ENCODE measurements around the gene ATXN10.

The ATXN10 gene

DNA sequence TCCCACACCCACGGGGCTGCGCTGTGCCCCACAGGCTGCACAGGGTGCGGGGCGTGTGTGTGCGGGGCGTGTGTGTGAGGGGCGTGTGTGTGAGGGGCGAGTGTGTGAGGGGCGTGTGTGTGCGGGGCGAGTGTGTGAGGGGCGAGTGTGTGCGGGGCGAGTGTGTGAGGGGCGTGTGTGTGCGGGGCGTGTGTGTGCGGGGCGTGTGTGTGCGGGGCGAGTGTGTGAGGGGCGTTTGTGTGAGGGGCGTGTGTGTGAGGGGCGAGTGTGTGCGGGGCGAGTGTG, 218.7 kb downstream of the ATXN10 start:
- H3K4me3 ChIP-seq (ENCODE audit: low read length) = no peak overlapping the region
- H3K27me3 ChIP-seq (ENCODE audit: low read depth, low read length) = no peaks in the 10 kb centered on the region
- no peaks in the 10 kb centered on the region for H3K79me2 ChIP-seq (ENCODE audit: low read length)
- H3K9me3 ChIP-seq (ENCODE audit: insufficient read depth, low read length) = no peaks in the 10 kb centered on the region
- H3K4me1 ChIP-seq (ENCODE audit: low read length) = no peaks in the 10 kb centered on the region
- H2AFZ ChIP-seq (ENCODE audit: low read depth, low read length) = no peak overlapping the region
- no peak overlapping the region for H3K27ac ChIP-seq (ENCODE audit: low read length)
- TF ChIP-seq CTCF (IDR thresholded peaks at IDR 0.05; ENCODE audit: low read depth, low read length) = no peak
- no peak for TF ChIP-seq EZH2phosphoT487 (IDR thresholded peaks at IDR 0.05; ENCODE audit: low read depth)
- H3K36me3 ChIP-seq (replicated peaks; ENCODE audit: low read depth, low read length) = no peaks in the 10 kb centered on the region
- no peaks in the 10 kb centered on the region for H4K20me1 ChIP-seq (ENCODE audit: insufficient read depth, low read length)
- H3K9ac ChIP-seq (ENCODE audit: low read length) = no peak overlapping the region
- H3K4me2 ChIP-seq (ENCODE audit: low read length) = no peak overlapping the region

DNA sequence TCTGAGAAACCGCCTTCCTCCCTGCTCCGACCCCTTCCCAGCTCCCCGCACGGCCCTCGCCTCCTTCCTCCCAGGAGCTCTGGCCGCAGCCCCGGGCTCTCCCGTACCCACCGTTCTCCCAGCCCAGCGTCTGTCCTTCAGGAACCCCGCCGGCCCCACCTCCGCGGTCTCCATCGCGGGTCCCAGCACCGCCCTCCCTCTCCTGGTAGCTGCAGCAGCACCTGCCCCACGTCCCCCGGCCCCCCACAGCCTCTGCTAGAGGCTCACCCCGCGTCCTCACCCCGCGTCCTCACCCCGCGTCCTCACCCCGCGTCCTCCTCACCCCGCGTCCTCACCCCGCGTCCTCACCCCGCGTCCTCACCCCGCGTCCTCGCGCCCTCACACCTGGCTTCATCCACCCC, 219.4 kb downstream of the ATXN10 start:
- Histone ChIP-seq H3K27me3 (ENCODE audit: low read depth, low read length) (no peaks in the 10 kb centered on the region), H3K36me3 (replicated peaks; ENCODE audit: low read depth, low read length) (no peaks in the 10 kb centered on the region), H3K4me1 (ENCODE audit: low read length) (no peaks in the 10 kb centered on the region), H3K4me2 (ENCODE audit: low read length) (no peak overlapping the region), H3K4me3 (ENCODE audit: low read length) (no peak overlapping the region), H3K9ac (ENCODE audit: low read length) (no peak overlapping the region), H2AFZ (ENCODE audit: low read depth, low read length) (no peak overlapping the region), H4K20me1 (ENCODE audit: insufficient read depth, low read length) (no peaks in the 10 kb centered on the region), H3K27ac (ENCODE audit: low read length) (no peak overlapping the region), H3K9me3 (ENCODE audit: insufficient read depth, low read length) (no peaks in the 10 kb centered on the region), H3K79me2 (ENCODE audit: low read length) (no peaks in the 10 kb centered on the region)
- no peak for TF ChIP-seq CTCF (IDR thresholded peaks at IDR 0.05; ENCODE audit: low read depth, low read length)
- no peak for TF ChIP-seq EZH2phosphoT487 (IDR thresholded peaks at IDR 0.05; ENCODE audit: low read depth)

GRCh38 chr22:45891471-45891995, 219.9 kb downstream of the ATXN10 start:
- Histone ChIP-seq H3K9ac (ENCODE audit: low read length) (no peak overlapping the region), H3K36me3 (replicated peaks; ENCODE audit: low read depth, low read length) (no peaks in the 10 kb centered on the region), H3K27ac (ENCODE audit: low read length) (no peak overlapping the region), H4K20me1 (ENCODE audit: insufficient read depth, low read length) (no peaks in the 10 kb centered on the region), H3K9me3 (ENCODE audit: insufficient read depth, low read length) (no peaks in the 10 kb centered on the region), H3K27me3 (ENCODE audit: low read depth, low read length) (no peaks in the 10 kb centered on the region), H2AFZ (ENCODE audit: low read depth, low read length) (no peak overlapping the region), H3K79me2 (ENCODE audit: low read length) (no peaks in the 10 kb centered on the region), H3K4me1 (ENCODE audit: low read length) (no peaks in the 10 kb centered on the region), H3K4me3 (ENCODE audit: low read length) (no peak overlapping the region), H3K4me2 (ENCODE audit: low read length) (no peak overlapping the region)
- TF ChIP-seq CTCF (IDR thresholded peaks at IDR 0.05; ENCODE audit: low read depth, low read length) = no peak
- TF ChIP-seq EZH2phosphoT487 (IDR thresholded peaks at IDR 0.05; ENCODE audit: low read depth) = no peak

DNA sequence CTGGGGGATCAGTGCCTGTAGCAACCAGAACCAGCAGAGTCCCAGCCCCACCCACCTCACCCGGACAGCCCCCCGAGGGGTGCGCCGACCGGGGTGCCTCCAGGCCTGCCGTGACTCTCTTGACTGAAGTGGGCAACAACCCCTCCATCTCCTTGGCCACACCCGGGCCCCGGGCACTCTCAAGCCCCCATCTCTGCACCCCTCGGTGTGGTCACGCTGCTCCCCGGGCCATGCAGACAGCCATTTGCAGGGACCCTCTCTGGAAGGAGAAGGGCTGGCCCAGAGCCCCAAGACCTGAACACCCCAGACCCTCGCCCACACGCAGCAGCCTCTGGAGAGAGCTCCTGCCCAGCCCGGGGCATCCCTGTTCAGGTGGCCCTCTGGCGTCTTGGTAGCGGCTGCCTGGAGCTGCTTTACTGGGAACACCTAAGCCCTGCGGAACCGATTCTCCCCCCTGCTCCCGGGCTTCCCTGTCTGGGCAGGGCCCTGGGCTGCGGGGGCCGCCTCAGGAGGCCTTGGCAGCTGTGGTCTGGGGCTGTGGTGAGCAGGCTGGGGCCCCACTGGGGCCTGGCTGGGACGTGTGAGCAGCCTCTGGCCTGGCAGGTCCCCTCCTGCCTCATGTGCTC, 220.5 kb downstream of the ATXN10 start:
- no peak for TF ChIP-seq CTCF (IDR thresholded peaks at IDR 0.05; ENCODE audit: low read depth, low read length)
- TF ChIP-seq EZH2phosphoT487 (IDR thresholded peaks at IDR 0.05; ENCODE audit: low read depth) = no peak
- H2AFZ ChIP-seq (ENCODE audit: low read depth, low read length) = no peak overlapping the region
- no peak overlapping the region for H3K4me3 ChIP-seq (ENCODE audit: low read length)
- no peak overlapping the region for H3K27ac ChIP-seq (ENCODE audit: low read length)
- H3K9ac ChIP-seq (ENCODE audit: low read length) = no peak overlapping the region
- H3K9me3 ChIP-seq (ENCODE audit: insufficient read depth, low read length) = no peaks in the 10 kb centered on the region
- no peaks in the 10 kb centered on the region for H4K20me1 ChIP-seq (ENCODE audit: insufficient read depth, low read length)
- H3K36me3 ChIP-seq (replicated peaks; ENCODE audit: low read depth, low read length) = no peaks in the 10 kb centered on the region
- H3K27me3 ChIP-seq (ENCODE audit: low read depth, low read length) = no peaks in the 10 kb centered on the region
- H3K79me2 ChIP-seq (ENCODE audit: low read length) = no peaks in the 10 kb centered on the region
- no peaks in the 10 kb centered on the region for H3K4me1 ChIP-seq (ENCODE audit: low read length)
- no peak overlapping the region for H3K4me2 ChIP-seq (ENCODE audit: low read length)

Data from OCI-LY3 (cell line).